ENCODE measurements around the gene CPSF3. TPM values are rescaled to one million over a fixed set of nuclear protein-coding genes. Genes with fewer than 3 reads are reported as not detected.

The CPSF3 gene
- total and polyA plus RNA-seq, 2 of the 8 experiments (the other 6 are each of a cell fraction or from before 2014, with no cell fraction given) = 44.5 to 93.3 TPM

- H2AFZ ChIP-seq (ENCODE audit: low read length) = no peak overlapping the region
- 88% methylated on average over 2 of the region's 2 CpGs; no CpG with 5 or more reads in 1 of the 2 experiments for WGBS, 2 experiments (ENCODE audit: extremely low coverage in 1 of 2, insufficient coverage in 1 of 2, insufficient read length in 1 of 2, insufficient replicate concordance in 2 of 2, low coverage in 1 of 2, low lambda C conversion rate in 2 of 2, missing lambda C conversion rate in 1 of 2)
- no peak overlapping the region for H4K91ac ChIP-seq (replicated peaks; ENCODE audit: insufficient read length, low read length)
- no peak overlapping the region for H2BK5ac ChIP-seq (ENCODE audit: low read depth, low read length)
- no peak overlapping the region for H3K4me3 ChIP-seq (ENCODE audit: extremely low read depth in 1 of 4, insufficient read depth in 2 of 4, low read depth in 3 of 4, low read length in 4 of 4)
- no peak overlapping the region for H3K27ac ChIP-seq (ENCODE audit: low read depth, low read length)
- H3K4me2 ChIP-seq (ENCODE audit: insufficient read depth in 1 of 2, low read depth in 2 of 2, low read length in 2 of 2) = no peak overlapping the region
- no peak overlapping the region for H3K56ac ChIP-seq (replicated peaks; ENCODE audit: insufficient read length, low read depth, low read length)
- H3K23ac ChIP-seq (ENCODE audit: insufficient read length) = no peak overlapping the region
- DNase-seq (ENCODE audit: low read depth in 1 of 2, low spot score in 2 of 2) = no peak
- peaks cover 0 to 2% of the 10 kb centered on the region in 2 experiments for H4K20me1 ChIP-seq (replicated peaks in 1 of 2; ENCODE audit: control insufficient read depth in 1 of 2, insufficient read depth in 2 of 2, low read length in 2 of 2)
- no peak overlapping the region for H2AK5ac ChIP-seq (ENCODE audit: low read depth, low read length)
- no peak overlapping the region for H2BK20ac ChIP-seq (ENCODE audit: low read length)
- no peaks in the 10 kb centered on the region for H3K79me2 ChIP-seq (ENCODE audit: control insufficient read depth in 1 of 2, insufficient read depth in 2 of 2, low read length in 2 of 2)
- no peaks in the 10 kb centered on the region for H3K9me3 ChIP-seq (ENCODE audit: insufficient read depth in 2 of 2, low read depth in 1 of 2, low read length in 1 of 2)
- peaks cover 2 to 17% (median 10%) of the 10 kb centered on the region in 4 experiments; a peak in 5 of 8 replicates for H3K36me3 ChIP-seq (ENCODE audit: control insufficient read depth in 2 of 4, insufficient read depth in 4 of 4, low read length in 3 of 4)
- no peak overlapping the region for H3K4ac ChIP-seq (replicated peaks; ENCODE audit: insufficient read length, low read depth, low read length)
- no peak for FAIRE-seq
- H3K79me1 ChIP-seq (ENCODE audit: low read depth, low read length) = no peaks in the 10 kb centered on the region
- no peak overlapping the region for H4K8ac ChIP-seq (ENCODE audit: extremely low read depth, insufficient read depth, low read length)
- H3K23me2 ChIP-seq (ENCODE audit: low read depth, low read length) = no peaks in the 10 kb centered on the region
- no peak overlapping the region for H4K5ac ChIP-seq (ENCODE audit: insufficient read length, low read depth, low read length)
- ChIA-PET CTCF (ENCODE audit: partially characterized antibody) (interaction anchor here (1.0 kb wide), 1 partner anchor 9 kb away, joined by 3 read pairs; no protein-coding TSS in a partner anchor), POLR2A (ENCODE audit: partially characterized antibody) (no interaction called here)
- H3K9ac ChIP-seq (replicated peaks in 1 of 4; ENCODE audit: extremely low read depth in 1 of 4, low read depth in 3 of 4, low read length in 3 of 4) = peak overlapping the region in 1 of 4 experiments; percentile 30; a peak in 1 of 7 replicates
- H3K4me1 ChIP-seq (replicated peaks in 1 of 4; ENCODE audit: control insufficient read depth in 3 of 4, insufficient read depth in 4 of 4, low read length in 3 of 4) = no peaks in the 10 kb centered on the region
- H2BK120ac ChIP-seq (replicated peaks; ENCODE audit: low read depth, low read length) = no peak overlapping the region
- H2BK15ac ChIP-seq (ENCODE audit: low read length) = no peak overlapping the region
- no peaks in the 10 kb centered on the region for H3K27me3 ChIP-seq (replicated peaks in 1 of 4; ENCODE audit: control insufficient read depth in 3 of 4, extremely low read depth in 1 of 4, insufficient read depth in 3 of 4, low read length in 3 of 4)
- no peak overlapping the region for H2BK12ac ChIP-seq (ENCODE audit: low read depth, low read length)
- H3K18ac ChIP-seq (ENCODE audit: extremely low read depth, low read length) = no peak overlapping the region
- no peak overlapping the region for H3K14ac ChIP-seq (ENCODE audit: insufficient read length)
- no peak for TF ChIP-seq KDM4A (IDR thresholded peaks at IDR 0.05; ENCODE audit: low read depth, low read length, severe bottlenecking)
- TF ChIP-seq CEBPB (IDR thresholded peaks at IDR 0.05; ENCODE audit: low read depth, low read length) = no peak
- TF ChIP-seq RNF2 (IDR thresholded peaks at IDR 0.05; ENCODE audit: borderline replicate concordance, low read depth, low read length, missing control alignments, poor library complexity, severe bottlenecking) = no peak
- TF ChIP-seq RFX5 (IDR thresholded peaks at IDR 0.05; ENCODE audit: borderline replicate concordance, low read depth, low read length) = no peak
- TF ChIP-seq EZH2 (IDR thresholded peaks at IDR 0.05; ENCODE audit: low read depth, low read length, severe bottlenecking) = no peak
- no peak for TF ChIP-seq SP4 (IDR thresholded peaks at IDR 0.05; ENCODE audit: low read length)
- TF ChIP-seq ASH2L (IDR thresholded peaks at IDR 0.05; ENCODE audit: low read length) = no peak
- TF ChIP-seq FOSL1 (IDR thresholded peaks at IDR 0.05; ENCODE audit: insufficient read depth, low read depth, low read length) = no peak
- TF ChIP-seq POLR2AphosphoS5 (IDR thresholded peaks at IDR 0.05; ENCODE audit: low read depth, low read length) = no peak
- no peak for TF ChIP-seq BCL11A (IDR thresholded peaks at IDR 0.05; ENCODE audit: low read depth in 2 of 2, low read length in 2 of 2)
- TF ChIP-seq TAF7 (optimal IDR thresholded peaks at IDR 0.05; ENCODE audit: borderline replicate concordance, low read depth, low read length) = no peak
- no peak for TF ChIP-seq EP300 (IDR thresholded peaks at IDR 0.05; ENCODE audit: borderline replicate concordance in 1 of 2, low read depth in 2 of 2, low read length in 2 of 2)
- no peak for TF ChIP-seq KDM5A (IDR thresholded peaks at IDR 0.05; ENCODE audit: low read length)
Observed at GRCh38 chr2:9517118-9517782, 93.8 kb downstream of the CPSF3 start.
